Endothelial cell of umbilical vein (primary cell): ENCODE results near the gene LGR4. TPM values are rescaled to one million over a fixed set of nuclear protein-coding genes. Genes with fewer than 3 reads are reported as not detected.

Experiments used
- BruUV-seq: library from RNA; stranded (reverse); fragments of 400-500 nt; replicated peaks from 2 replicates; lab custom pipeline; 2021; lab: Mats Ljungman, UMichigan
- CTCF ChIA-PET: fragments of 300-600, 350-600 bp; sonication (Branson Sonifier 250); formaldehyde crosslinking; loops from one replicate; lab custom pipeline; 2021; ENCODE audit warnings: antibody characterized with exemption, inconsistent platforms; lab: Charles Lee
- POLR2A ChIA-PET: fragments of 300-600, 350-600 bp; sonication (Branson Sonifier 250); formaldehyde crosslinking; loops from one replicate; lab custom pipeline; 2021; ENCODE audit warnings: antibody characterized with exemption, inconsistent platforms; lab: Charles Lee
- DNase-seq: peaks from one replicate; pipeline ENCODE4 v3.0.0-alpha.2; 2011; ENCODE audit warnings: low read depth, low spot score
- FAIRE-seq: peaks from 2 replicates; lab custom pipeline; 2011; peaks lifted over from hg19 to GRCh38; lab: Jason Lieb, UNC
- H2AFZ ChIP-seq: 2 replicates; pipeline ENCODE4 v1.6.0; 2012; ENCODE audit warnings: low read depth, low read length, control low read depth, inconsistent platforms
- H3K27ac ChIP-seq: 2 replicates; pipeline ENCODE4 v1.5.1; 2011; ENCODE audit warnings: low read depth, mild to moderate bottlenecking, control low read depth, low read length, moderate library complexity; ENCODE audit not compliant: insufficient read depth
- H3K27me3 ChIP-seq, 2 experiments: 2 replicates each; pipeline versions ENCODE4 v1.6.0 to v1.6.1; 2011; ENCODE audit warnings: low read length in 2 of 2, mixed read lengths in 1 of 2; ENCODE audit not compliant: control insufficient read depth in 2 of 2, insufficient read depth in 2 of 2
- H3K36me3 ChIP-seq, 2 experiments: 2 replicates in 1 of 2; 3 replicates in 1 of 2; pipeline ENCODE4 v1.5.1; 2011; ENCODE audit warnings: low read length in 2 of 2, mild to moderate bottlenecking in 1 of 2, moderate library complexity in 1 of 2; ENCODE audit not compliant: control insufficient read depth in 2 of 2, insufficient read depth in 2 of 2; ENCODE audit errors: extremely low read depth in 1 of 2
- H3K4me1 ChIP-seq: 3 replicates; pipeline ENCODE4 v1.5.1; 2011; ENCODE audit warnings: mild to moderate bottlenecking, low read length; ENCODE audit not compliant: control insufficient read depth, insufficient read depth; ENCODE audit errors: extremely low read depth
- H3K4me2 ChIP-seq: 2 replicates; pipeline ENCODE4 v1.6.1; 2011; ENCODE audit warnings: low read length, control low read depth, mixed read lengths; ENCODE audit not compliant: insufficient read depth
- H3K4me3 ChIP-seq, 3 experiments: fragments of 200-600 bp in 1 of 3; sonication (generic), shearing (Covaris generic) in 1 of 3; replicated peaks in 1 of 3; 2 replicates each; pipeline ENCODE4 v1.5.1; 2011 to 2016; ENCODE audit warnings: control low read depth in 3 of 3, low read length in 3 of 3, mild to moderate bottlenecking in 2 of 3, inconsistent platforms in 1 of 3, low read depth in 1 of 3, moderate library complexity in 1 of 3; ENCODE audit not compliant: insufficient read depth in 1 of 3
- H3K79me2 ChIP-seq: 2 replicates; pipeline ENCODE4 v1.6.0; 2012; ENCODE audit warnings: low read length, inconsistent platforms; ENCODE audit not compliant: control insufficient read depth, insufficient read depth
- H3K9ac ChIP-seq: replicated peaks from 2 replicates; pipeline ENCODE3; 2011; ENCODE audit warnings: low read length, control low read depth; ENCODE audit not compliant: insufficient read depth; ENCODE audit errors: extremely low read depth
- H3K9me1 ChIP-seq: replicated peaks from 3 replicates; pipeline ENCODE4 v1.6.0; 2011; ENCODE audit warnings: mild to moderate bottlenecking, low read length; ENCODE audit not compliant: control insufficient read depth, insufficient read depth; ENCODE audit errors: extremely low read depth
- H3K9me3 ChIP-seq: replicated peaks from 2 replicates; pipeline ENCODE4 v1.5.1; 2012; ENCODE audit warnings: low read length, inconsistent platforms; ENCODE audit not compliant: control insufficient read depth, insufficient read depth
- H4K20me1 ChIP-seq: replicated peaks from 2 replicates; pipeline ENCODE3; 2011; ENCODE audit warnings: mild to moderate bottlenecking, low read length; ENCODE audit not compliant: control insufficient read depth, insufficient read depth; ENCODE audit errors: extremely low read depth
- EZH2 ChIP-seq: IDR thresholded peaks from 2 replicates; pipeline ENCODE4 v1.6.1; 2012; ENCODE audit warnings: borderline replicate concordance, low read depth, mild to moderate bottlenecking, moderate library complexity, low read length, inconsistent platforms; ENCODE audit not compliant: severe bottlenecking
- FOS ChIP-seq: IDR thresholded peaks from 2 replicates; pipeline ENCODE4 v1.6.1; 2011; ENCODE audit warnings: mild to moderate bottlenecking, low read length, moderate library complexity, borderline replicate concordance; ENCODE audit not compliant: insufficient read depth
- GATA2 ChIP-seq: IDR thresholded peaks from 2 replicates; pipeline ENCODE4 v1.7.0; 2011; ENCODE audit warnings: low read depth, mild to moderate bottlenecking, moderate library complexity, mixed read lengths, low read length; ENCODE audit not compliant: insufficient read length, insufficient read depth
- JUN ChIP-seq: IDR thresholded peaks from 2 replicates; pipeline ENCODE4 v1.6.1; 2011; ENCODE audit warnings: borderline replicate concordance, low read depth; ENCODE audit not compliant: insufficient read length, insufficient read depth
- MYC ChIP-seq: IDR thresholded peaks from one replicate; pipeline ENCODE4 v1.6.1; 2011; ENCODE audit warnings: mild to moderate bottlenecking, low read depth, low read length
- POLR2A ChIP-seq: IDR thresholded peaks from 2 replicates; pipeline ENCODE4 v1.6.1; 2012; ENCODE audit warnings: low read depth, mild to moderate bottlenecking, control low read depth, low read length
- POLR2AphosphoS5 ChIP-seq: IDR thresholded peaks from 2 replicates; pipeline ENCODE4 v1.6.1; 2012; ENCODE audit warnings: low read depth, mild to moderate bottlenecking, control low read depth, low read length, moderate library complexity; ENCODE audit not compliant: insufficient read depth
- dilution Hi-C: fragments of 300-500 bp; cut with MboI; formaldehyde crosslinking; loops from one replicate; pipeline ENCODE4 v1.15.0; 2019; ENCODE audit warnings: low sequenced_read_pairs; ENCODE audit not compliant: extremely low pct_ligation_motif_present
- intact Hi-C: fragments of 100-400 bp; cut with micrococcal nuclease; formaldehyde crosslinking; loops from one replicate; pipeline ENCODE4 v1.10.0; 2022
- polyA plus RNA-seq, 4 experiments: library from polyadenylated mRNA; depleted of rRNA in 3 of 4; stranded (reverse) in 3 of 4; unstranded in 1 of 4; fragments of >200 nt; gene quantifications; 2 replicates each; pipeline versions ENCODE4 v1.2.1 to v1.2.3, GENCODE V29; 2011 to 2012; ENCODE audit warnings: missing spikeins in 1 of 4
- total RNA-seq: library from RNA; stranded (reverse); gene quantifications from 2 replicates; pipeline ENCODE4 v1.2.3, GENCODE V29; 2021
- TF ChIP-seq, protein P1 (sequence below): IDR thresholded peaks from 2 replicates; pipeline ENCODE4 v1.6.1; 2011; ENCODE audit not compliant: insufficient read depth, insufficient read length
- TF ChIP-seq, protein P2 (sequence below), 2 donors: IDR thresholded peaks; 1 replicate in 1 of 2; 2 replicates in 1 of 2; pipeline ENCODE4 v1.5.1; 2011; ENCODE audit warnings: low read length in 2 of 2, mild to moderate bottlenecking in 2 of 2, moderate library complexity in 2 of 2, control low read depth in 1 of 2, inconsistent platforms in 1 of 2, low read depth in 1 of 2; ENCODE audit not compliant: insufficient read depth in 1 of 2; ENCODE audit errors: extremely low read depth in 1 of 2

The LGR4 gene
- total and polyA plus RNA-seq, 2 donors (not counting 3 experiments of a cell fraction or from before 2014, with no cell fraction given), result 1.3 to 3.1 TPM

DNA sequence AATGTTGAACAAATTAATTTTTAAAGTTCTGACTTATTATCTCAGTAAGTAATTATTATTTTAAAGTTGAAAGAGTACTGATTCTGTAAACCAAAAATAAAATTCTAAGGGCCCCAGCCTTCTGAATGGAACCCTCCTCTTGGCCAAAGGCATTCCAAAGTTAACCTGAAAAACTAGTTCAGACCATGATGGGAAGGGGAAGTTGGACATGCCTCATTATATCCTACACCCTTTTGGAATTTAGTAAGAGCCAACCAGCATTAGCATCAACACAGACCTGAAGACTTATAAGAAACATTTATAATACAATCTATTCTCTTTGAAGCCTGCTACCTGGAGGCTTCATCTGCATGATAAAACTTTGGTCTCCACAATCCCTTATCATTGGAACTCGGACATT is 18.9 kb downstream of the LGR4 start:
- Histone ChIP-seq H3K9ac (no peak overlapping the region), H2AFZ (no peak overlapping the region), H4K20me1 (no peaks in the 10 kb centered on the region), H3K27ac (no peak overlapping the region), H3K36me3 (no peaks in the 10 kb centered on the region), H3K27me3 (no peaks in the 10 kb centered on the region), H3K4me1 (peaks cover 14% of the 10 kb centered on the region), H3K4me2 (no peak overlapping the region), H3K79me2 (no peaks in the 10 kb centered on the region), H3K4me3 (no peak overlapping the region), H3K9me1 (no peaks in the 10 kb centered on the region), H3K9me3 (no peaks in the 10 kb centered on the region)
- TF ChIP-seq GATA2 (no peak), JUN (no peak), POLR2AphosphoS5 (no peak), POLR2A (no peak), EZH2 (no peak), MYC (no peak), FOS (no peak)
- TF ChIP-seq, protein P1, sequence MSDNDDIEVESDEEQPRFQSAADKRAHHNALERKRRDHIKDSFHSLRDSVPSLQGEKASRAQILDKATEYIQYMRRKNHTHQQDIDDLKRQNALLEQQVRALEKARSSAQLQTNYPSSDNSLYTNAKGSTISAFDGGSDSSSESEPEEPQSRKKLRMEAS, result no peak
- TF ChIP-seq, protein P2, sequence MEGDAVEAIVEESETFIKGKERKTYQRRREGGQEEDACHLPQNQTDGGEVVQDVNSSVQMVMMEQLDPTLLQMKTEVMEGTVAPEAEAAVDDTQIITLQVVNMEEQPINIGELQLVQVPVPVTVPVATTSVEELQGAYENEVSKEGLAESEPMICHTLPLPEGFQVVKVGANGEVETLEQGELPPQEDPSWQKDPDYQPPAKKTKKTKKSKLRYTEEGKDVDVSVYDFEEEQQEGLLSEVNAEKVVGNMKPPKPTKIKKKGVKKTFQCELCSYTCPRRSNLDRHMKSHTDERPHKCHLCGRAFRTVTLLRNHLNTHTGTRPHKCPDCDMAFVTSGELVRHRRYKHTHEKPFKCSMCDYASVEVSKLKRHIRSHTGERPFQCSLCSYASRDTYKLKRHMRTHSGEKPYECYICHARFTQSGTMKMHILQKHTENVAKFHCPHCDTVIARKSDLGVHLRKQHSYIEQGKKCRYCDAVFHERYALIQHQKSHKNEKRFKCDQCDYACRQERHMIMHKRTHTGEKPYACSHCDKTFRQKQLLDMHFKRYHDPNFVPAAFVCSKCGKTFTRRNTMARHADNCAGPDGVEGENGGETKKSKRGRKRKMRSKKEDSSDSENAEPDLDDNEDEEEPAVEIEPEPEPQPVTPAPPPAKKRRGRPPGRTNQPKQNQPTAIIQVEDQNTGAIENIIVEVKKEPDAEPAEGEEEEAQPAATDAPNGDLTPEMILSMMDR (IDR thresholded peaks at IDR 0.05; ENCODE audit: extremely low read depth in 1 of 2, insufficient read depth in 1 of 2, low read depth in 1 of 2, low read length in 2 of 2), result no peak
- ChIA-PET CTCF (no interaction called here), POLR2A (no interaction called here)
- intact Hi-C loops, result no loop called here
- DNase-seq, result no peak
- dilution Hi-C loops, result no loop called here
- FAIRE-seq, result no peak
- BruUV-seq, result no TSS peak
